HG02870 (cell line): ENCODE data around the gene TAGAP.
"Not testable (repeated sequence)": the region's sequence is repeated elsewhere in the genome, so short reads cannot be mapped to it uniquely, and the experiment has no call there.

Experiments
- ATAC-seq: cut with Tn5 transposase; IDR thresholded peaks from one replicate; pipeline ENCODE4 v1.9.1; 2021; ENCODE audit warnings: mild to moderate bottlenecking, moderate library complexity; ENCODE audit not compliant: unreplicated experiment

TAGAP gene

DNA sequence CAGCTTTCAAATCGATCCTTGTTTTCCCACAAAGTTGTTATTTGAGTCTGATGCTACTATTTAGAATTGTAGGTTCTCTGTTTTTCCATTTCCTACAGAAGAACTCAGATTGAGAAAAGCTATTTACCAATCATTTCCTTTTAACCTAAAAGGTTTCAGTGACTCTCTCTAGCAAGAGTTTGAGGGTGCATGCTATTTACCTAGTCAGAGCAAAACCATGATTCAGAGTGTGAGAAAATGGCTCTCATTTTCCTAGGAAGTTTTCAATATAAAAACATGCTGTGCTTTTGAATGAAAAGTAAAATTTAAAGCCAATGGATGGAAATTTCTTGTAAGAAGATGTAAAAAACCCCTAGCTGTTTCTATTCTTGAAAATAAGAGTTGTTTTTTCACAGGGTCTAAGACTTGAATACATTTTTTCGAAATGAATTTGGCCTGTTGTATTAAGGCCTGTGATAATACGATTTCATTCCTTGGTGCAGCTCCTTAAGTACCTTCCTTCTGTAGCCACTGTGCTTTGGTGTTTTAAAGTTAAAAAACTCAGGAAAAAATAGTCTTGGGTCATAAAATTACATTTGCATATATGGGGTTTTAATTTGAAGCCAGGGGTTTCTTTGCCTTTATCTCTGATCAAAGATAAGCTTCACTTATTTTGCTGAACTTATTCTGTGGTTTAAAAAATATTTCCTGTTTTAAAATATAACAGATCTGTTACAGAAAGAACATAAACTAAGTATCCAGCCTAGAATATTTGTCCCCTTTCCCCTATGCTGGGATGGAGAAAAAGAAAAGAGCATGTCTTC, 26.8 kb downstream of the TAGAP start:
- peak; percentile 80 for ATAC-seq

DNA sequence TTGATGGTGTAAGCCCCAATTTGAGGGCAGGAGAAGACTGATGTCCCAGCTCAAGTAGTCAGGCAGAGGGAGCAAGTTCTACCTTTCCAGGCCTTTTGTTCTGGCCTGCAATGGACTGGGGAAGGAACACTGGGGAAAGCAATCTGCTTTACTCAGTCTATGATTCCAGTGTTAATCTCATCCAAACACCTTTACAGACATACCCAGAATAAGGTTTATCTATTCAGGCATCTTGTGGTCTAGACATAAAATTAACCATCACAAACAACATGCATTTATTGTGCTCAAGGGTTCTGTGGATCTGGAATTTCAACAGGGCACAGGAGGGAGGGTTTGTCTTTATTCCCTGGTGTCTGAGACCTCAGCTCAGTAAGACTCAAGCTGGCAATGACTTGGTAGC, 30.4 kb downstream of the TAGAP start:
- no peak for ATAC-seq

DNA sequence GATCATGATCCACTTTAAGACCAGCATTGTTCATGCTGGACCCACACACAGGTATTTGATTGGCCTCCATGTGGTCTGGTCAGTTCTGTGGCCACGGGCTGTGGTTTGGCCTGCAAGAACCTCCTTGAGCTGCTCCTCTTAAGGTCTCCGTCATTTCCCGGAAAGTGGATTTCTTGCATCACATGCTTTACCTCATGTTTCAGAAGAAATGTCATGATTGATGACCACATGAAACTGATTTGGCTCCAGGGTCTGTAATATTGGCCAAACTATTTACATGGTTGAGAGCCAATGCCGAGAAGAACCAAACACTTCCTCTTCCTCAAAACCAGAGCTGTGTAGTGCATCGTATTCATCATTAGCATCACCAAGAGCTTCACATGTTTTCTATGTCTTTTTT, 31.6 kb downstream of the TAGAP start:
- ATAC-seq: no peak

DNA sequence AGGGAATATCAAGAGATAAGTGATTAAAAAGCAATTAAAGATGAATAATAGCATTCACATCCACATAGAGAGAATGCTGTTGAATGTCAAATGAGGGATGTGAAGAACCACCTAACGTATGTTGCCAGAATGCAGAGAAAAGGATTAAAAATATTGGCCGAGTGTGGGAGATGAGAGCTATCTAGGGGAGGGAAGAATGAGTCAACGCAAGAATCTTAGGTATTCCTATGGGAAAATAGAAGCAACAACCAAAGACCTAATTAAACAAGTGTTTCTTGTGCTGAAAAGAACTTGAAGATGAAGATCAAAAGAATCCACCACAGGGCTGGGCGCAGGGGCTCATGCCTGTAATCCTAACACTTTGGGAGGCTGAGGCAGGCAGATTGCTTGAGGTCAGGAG, 32.6 kb downstream of the TAGAP start:
- ATAC-seq: no peak

DNA sequence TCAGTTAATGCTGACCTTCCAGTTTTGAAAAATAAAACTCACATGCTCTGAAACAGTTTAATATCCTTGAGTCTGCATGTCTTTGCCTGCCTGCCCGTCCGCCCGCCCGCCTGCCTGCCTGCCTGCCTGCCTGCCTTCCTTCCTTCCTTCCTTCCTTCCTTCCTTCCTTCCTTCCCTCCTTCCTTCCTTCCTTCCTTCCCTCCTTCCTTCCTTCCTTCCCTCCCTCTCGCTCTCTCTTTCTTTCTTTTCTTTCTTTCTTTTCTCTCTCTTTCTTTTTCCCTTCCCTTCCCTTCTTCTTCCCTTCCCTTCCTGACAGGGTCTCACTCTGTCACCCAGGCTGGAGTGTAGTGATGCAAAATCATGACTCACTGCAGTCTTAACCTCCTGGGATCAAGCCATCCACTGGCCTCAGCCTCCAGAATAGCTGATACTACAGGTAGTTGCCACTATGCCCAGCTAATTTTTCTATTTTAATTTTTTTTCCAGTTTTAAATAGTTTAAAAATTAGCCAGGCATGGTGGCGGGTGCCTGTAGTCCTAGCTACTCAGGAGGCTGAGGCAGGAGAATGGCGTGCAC, 34.7 kb downstream of the TAGAP start:
- not testable (repeated sequence) for ATAC-seq

DNA sequence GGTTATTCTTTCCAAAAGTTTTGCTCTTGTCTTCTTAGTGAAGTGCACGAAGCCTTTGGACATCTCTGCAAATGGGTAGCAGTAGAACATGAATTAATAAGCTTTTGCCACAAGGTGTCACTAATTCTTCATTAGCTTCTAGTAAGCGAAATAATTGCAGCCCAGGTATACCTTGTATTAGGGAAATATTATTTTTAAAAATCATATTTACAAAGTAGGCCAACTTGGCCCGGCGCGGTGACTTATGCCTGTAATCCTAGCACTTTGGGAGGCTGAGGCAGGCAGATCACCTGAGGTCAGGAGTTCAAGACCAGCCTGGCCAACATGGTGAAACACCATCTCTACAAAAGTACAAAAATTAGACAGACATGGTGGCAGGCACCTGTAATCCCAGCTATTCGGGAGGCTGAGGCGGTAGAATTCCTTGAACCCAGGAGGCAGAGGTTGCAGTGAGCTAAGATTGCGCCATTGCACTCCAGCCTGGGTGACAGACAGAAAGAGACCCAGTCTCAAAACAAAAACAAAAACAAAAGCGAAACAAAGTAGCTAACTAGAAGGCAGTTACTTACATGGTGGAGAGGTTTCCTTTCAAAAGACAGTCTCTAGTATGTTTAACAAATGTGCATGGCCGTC, 36.0 kb downstream of the TAGAP start:
- ATAC-seq: no peak

DNA sequence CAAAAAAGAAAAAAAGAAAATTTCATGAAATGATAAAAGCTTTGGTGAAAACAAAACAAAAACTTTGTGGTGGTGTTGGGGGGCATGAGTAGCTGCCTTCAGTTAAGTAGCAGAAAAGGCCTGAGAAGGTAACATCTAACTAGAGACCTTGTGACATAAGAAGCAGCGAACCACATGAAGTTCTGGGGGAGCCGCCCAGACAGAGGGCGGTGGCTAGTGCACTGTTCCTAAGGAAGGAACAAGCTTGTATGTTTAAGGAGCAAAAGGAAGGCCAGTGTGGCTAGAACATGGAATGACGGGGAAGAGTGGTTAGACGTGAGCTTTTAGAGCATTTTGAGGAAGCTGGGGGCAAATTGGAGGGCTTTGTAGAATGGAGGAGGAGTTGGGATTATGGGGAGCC, 37.3 kb downstream of the TAGAP start:
- ATAC-seq: no peak

DNA sequence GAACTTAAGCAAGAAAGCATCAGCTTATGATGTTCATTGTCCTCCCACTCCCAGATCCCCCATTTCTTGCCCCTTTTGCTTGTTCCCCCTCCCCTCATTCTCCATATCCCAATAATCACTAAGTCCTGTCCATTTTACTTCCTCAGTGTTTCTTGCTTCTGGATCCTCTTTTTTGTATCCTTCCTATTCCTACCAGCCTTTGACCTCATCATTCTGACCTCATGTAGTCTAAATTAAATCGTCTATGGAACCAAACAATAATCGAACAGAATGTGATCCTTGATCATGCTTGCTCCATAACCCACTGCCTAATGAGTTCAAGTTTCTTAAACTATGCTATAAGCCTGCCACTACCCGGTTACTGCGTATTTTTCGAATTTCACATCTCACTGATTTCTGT, 39.4 kb downstream of the TAGAP start:
- ATAC-seq: no peak

DNA sequence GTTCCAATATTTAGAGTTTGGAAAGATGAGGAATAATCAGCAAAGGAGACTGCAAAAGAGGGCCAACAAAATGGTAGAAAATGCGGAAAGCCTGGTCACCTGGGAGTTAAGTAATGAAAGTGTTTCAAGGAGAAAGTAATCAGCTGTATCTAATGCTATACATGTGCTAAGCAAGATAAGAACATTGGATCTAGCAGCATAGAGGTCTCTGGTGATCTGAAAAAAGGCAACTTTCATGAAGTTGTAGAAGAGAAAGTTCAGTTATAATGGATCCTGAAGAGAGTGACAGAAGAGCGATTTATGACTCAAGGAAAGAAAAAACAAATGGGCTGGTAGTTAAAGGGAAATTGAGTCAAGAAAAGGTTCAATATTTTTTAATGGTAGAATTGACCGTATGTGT, 40.2 kb downstream of the TAGAP start:
- no peak for ATAC-seq

DNA sequence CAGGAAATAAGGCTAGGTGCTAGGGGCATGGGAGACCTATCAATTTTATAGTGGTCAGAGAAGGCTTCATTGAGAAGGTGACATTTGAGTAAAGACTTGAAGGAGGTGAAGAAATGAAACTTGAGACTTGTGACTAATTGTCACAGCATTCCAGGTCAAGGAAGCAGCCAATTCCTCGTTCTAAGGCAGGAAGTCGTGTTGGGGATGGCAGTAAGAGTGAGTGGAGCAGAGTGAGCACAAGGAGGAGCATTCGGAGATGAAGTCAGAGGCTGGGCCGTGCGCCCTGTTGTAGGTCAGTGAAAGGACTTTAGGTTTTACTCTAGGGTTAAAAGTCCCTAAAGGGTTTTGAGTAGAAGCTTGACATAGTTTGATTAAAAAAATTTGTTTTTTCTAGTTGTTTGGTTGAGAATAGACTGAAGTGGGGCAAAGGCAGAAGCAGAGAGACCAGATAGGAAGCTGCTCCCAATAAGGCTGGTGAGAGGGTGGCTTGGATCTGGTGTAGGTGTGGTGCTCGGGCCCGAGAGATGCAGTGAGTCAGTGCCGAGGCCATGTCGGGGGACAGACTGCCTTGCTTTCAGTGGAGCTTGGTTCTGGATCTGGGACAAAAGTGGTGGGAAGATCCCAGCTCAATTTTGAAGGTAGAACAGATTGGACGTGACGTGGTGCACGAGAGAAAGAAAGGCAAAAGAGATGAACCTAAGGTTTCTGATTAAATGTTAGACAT, 42.2 kb downstream of the TAGAP start:
- ATAC-seq: no peak

DNA sequence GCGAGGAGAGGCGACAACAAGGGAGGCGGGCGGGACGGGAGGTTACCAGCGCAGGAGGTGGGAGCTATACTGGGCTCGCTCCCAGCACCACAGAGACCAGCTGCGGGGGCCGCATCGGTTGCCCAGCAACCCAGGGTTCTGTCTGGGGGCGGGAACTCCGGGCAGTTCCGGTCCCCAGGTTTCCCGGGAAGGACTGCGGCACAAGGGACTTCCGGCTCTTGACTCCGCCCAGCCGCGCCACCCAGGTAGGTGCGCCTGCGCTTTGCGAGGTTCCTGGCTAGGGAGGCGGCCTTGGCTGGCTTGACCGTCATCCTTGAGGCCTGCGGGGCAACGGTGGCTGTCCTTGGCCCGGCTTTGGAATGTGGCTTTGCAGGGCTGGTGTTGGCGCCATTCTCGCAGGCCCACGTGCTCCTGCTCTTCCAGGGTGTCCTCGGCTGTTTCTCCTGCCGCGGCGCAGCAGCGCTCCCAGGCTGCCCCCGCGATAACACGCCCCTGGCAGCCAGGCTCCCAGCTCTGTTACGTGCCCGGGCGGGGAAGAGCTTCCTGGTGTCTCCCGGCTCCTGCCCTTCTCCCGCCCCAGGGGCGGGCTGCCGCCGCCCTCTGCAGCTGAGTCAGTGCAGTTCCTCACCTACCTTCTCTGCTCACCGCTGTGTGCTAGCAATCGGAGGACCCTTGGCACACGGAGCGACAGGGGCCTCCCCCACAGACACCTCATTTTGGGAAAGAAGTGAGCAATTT, 45.0 kb downstream of the TAGAP start, which contains the start of gene RSPH3:
Gene RSPH3 (minus strand): TSS at position 537 of the 738 bp plus-strand sequence. CDS start 652 bp downstream, outside the sequence.
- peak; percentile 87 for ATAC-seq

DNA sequence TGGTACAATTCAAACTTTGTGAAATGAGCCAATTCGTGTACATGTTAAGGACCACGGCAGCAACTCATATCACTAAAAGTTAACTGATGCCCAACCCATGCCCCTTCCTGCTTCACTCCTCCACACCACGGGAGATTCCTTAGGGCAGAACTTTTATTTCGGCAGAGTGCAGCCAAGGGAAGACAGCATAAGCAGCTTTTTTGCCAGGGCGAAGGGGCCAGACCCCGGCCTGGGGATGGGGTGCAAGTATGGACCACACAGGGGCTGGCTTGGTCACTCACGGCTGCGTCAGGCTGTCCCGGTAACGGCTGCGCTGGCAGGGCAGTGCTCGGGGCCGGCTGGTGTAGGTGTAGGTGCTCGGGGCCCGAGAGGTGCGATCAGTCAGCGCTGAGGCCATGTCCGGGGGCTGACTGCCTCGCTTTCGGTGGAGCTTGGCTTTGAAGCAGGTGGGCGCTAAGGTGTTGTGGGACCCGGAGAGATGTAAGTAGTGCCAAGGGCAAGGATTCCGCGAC, 45.6 kb downstream of the TAGAP start:
- peak; percentile 32 for ATAC-seq

DNA sequence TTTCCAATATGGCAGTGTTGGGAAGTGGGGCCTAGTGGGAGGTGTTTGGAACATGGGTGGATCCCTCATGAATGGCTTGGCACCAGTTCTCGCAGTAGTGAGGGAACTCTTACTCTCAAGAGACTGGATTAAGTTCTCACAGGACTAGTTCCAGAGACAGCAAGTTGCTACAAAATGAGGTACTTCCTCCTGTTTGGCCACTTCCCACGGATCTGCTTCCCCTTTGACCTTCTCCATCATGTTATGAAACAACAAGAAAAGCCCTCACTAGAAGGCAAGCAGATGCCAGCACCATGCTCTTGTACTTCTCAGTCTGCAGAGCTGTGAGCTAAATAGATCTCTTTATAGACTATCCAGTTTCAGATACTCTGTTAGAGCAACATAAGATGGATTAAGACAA, 47.9 kb downstream of the TAGAP start:
- ATAC-seq: no peak

DNA sequence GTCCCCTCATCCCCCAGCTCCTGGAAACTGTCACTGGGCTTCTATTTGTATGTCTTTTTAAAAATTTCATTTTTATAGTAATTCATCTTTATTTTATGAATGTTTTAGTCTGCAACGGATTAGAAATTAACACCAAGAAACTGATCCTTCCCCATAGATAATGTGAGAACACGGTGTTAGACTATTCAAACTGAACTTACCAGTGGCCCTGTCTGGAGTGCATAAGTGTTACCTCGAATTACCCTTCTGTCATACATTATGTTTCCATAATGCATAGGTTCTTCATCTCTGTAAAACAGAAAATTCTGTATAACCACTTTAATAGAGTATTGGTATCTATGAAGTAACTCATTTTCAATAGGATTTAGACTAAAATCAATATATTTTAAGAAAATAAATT, 51.2 kb downstream of the TAGAP start:
- ATAC-seq: no peak

DNA sequence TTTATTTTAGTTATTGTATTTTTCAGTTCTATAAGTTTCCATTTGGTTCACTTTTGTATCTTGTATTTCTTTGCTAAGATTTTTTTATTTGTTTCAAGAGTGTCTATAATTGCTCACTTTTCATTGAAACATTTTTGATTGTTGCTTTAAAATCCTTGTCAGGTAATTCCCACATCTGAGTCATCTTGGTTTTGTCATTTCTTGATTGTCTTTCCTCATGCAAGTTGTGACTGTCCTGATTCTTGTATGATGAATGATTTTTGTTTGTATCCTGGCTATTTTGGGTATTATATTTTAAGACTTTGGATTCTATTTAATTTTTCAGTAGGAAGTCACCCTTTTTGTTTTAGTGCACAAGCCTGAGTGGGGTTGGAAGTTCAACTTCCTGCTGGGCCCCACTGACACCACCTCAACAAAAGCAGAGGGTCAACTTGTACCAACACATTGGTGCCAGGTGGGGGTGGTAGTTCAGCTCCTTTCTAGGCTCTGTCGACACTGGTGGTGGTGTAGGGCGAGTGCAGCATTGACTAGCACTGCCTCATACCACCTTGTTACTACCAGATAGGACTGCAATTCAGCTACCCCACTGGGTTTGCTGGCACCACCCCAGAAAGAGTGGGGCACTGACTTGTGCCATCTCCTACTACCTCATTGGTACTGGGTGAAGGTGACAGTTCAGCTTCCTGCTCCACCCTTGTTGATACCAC, 53.6 kb downstream of the TAGAP start:
- ATAC-seq: no peak

DNA sequence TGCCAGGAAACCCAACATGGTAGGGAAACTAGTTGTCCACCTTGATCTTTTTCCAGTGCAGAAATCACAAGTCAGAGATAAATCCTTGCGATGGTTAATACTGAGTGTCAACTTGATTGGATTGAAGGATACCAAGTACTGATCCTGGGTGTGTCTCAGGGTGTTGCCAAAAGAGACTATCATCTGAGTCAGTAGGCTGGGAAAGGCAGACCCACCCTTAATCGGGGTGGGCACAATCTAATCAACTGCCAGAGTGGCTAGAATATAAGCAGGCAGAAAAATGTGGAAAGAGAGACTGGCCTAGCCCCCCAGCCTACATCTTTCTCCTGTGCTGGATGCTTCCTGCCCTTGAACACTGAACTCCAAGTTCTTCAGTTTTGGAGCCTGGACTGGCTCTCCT, 55.1 kb downstream of the TAGAP start:
- not testable (repeated sequence) for ATAC-seq

DNA sequence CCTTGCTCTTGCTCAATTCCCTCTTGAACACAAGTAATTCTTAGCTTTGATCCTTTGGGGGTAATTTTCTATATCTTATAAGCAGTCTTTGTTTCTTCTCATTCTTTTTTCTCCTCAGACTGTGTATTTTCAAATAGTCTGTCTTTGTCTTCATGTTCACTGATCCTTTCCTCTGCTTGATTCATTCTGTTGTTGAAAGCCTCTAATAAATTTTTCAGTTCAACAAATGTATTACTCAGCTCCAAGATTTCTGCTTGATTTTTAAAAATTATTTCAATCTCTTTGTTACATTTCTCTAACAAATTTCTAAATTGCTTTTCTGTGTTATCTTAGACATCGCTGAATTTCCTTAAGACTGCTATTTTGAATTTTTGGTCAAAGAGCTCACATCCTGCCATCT, 56.3 kb downstream of the TAGAP start:
- ATAC-seq: no peak

DNA sequence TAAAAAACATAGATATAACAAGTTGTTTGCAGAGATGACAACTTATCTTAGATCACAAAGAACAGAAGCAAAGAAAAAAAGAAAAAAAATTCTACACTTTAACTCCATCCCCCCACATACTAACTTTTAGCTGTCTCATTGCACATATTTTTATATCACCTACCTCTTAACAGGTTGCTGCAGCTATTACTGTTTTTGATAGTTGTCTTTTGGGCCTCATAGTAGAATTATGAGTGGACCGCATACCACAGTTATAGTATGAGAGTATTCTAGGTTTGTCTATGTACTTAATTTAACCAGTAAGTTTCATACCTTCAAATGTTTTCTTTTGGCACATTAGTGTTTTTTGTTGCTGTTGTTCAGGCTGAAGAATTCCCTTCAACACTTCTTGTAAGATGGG, 57.1 kb downstream of the TAGAP start:
- ATAC-seq: no peak
